GM12875 (cell line): ENCODE results near the gene FAAP100.

Source experiments
- H3K4me3 ChIP-seq: one replicate; pipeline ENCODE4 v1.5.1; 2011; ENCODE audit warnings: low read depth, low read length, control low read depth
- TF ChIP-seq, protein P1 (sequence below): IDR thresholded peaks from 2 replicates; pipeline ENCODE4 v1.5.1; 2011; ENCODE audit warnings: low read depth, mild to moderate bottlenecking, control low read depth, inconsistent platforms, low read length, moderate library complexity, borderline replicate concordance; ENCODE audit not compliant: insufficient read depth

Gene FAAP100

DNA sequence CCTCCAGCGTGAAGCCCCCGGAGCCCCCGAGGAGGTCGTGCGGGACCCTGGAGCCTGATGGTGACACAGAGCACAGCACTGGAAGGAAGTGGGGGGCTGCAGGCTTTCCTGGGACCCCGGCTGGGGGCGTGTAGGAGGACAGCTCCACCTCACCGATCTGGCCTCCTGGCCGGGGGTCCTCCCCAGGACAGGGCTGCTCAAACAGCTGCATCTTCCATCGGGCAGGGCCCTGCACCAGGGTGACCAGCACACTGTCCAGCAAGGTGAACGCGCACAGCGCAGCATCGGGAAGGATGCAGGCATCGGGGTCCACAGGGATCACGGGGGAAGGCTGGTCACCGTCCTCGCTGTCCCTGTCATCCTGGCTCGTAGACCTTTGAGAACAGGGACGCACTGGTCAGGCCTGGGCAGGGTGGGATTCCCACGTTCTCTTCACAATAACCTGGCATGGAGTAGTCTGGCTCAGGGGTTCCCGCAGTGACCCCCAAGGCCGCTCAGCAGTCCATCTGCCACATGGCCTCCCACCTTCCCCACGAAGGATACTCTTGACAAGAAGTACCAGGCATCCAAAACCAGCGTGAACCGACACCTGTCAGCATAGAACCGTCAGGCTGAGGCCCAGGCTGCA, 1.2 kb downstream of the FAAP100 start:
- peak overlapping the region; percentile 91 for H3K4me3 ChIP-seq
- TF ChIP-seq, protein P1, sequence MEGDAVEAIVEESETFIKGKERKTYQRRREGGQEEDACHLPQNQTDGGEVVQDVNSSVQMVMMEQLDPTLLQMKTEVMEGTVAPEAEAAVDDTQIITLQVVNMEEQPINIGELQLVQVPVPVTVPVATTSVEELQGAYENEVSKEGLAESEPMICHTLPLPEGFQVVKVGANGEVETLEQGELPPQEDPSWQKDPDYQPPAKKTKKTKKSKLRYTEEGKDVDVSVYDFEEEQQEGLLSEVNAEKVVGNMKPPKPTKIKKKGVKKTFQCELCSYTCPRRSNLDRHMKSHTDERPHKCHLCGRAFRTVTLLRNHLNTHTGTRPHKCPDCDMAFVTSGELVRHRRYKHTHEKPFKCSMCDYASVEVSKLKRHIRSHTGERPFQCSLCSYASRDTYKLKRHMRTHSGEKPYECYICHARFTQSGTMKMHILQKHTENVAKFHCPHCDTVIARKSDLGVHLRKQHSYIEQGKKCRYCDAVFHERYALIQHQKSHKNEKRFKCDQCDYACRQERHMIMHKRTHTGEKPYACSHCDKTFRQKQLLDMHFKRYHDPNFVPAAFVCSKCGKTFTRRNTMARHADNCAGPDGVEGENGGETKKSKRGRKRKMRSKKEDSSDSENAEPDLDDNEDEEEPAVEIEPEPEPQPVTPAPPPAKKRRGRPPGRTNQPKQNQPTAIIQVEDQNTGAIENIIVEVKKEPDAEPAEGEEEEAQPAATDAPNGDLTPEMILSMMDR = no peak

DNA sequence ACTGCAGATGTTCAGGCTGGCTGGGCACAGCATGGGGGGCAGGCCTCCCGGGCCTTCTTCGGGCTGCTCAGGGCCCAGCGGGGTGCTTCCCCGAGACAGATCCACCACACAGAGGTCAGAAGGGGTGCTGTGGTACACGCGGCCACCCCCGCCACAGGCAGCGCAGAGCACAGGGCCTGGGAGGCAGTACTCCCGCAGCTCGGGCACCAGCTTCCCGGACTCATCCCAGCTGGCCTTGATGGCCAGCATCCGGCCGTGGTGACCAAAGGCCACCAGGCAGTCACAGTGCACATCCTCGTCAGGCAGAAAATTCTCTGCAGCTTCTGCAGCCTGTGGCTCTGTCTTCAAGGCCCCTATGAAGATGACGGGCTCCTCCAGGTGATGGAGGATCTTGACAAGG, 1.9 kb downstream of the FAAP100 start:
- no peak overlapping the region for H3K4me3 ChIP-seq
- TF ChIP-seq, protein P1 = no peak

DNA sequence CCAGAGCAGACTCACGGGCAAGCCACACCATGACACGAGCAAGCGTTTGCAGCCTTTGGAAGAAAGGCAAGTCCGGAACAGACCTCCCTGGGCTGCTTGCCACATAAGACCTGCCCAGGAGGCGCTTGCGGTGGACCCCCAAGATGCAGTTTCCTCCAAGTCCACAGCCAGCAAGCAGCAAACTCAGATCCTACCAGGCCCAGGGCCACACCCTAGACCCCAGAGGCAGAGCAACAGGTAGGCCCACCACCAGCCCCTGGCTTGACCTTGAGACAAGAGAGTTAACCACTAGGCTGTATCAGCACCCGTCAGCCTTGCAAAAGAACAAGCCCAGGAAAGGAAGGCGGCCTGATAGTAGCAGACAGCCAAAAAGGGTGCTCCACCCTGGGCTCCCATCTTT, 2.3 kb downstream of the FAAP100 start:
- no peak overlapping the region for H3K4me3 ChIP-seq
- TF ChIP-seq, protein P1 = no peak

DNA sequence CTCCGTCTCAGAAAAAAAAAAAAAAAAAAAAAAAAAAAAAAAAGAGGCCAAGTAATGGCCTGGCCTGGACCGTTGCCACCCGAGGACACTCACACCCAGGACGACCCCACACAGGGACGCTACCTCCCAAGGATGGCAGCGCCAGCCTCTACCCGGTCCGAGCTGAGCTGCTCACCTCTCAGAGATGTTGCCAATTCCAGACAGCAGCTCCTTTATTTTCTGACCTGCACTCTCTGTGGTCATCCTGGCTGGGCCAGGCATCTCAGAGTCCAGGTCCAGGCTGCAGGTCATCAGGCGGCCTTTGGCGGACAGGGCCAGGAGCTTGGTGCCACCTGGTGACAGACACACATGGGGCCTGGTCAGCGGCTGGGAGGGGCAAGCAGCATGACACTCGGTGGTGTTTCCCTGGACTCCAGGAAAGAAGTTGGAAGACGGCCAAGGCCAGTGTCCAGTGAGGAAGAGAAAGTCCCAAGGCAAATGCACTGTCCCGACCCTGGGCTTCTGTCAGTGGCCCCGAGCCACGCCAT, 3.1 kb downstream of the FAAP100 start:
- TF ChIP-seq, protein P1 = no peak
- H3K4me3 ChIP-seq = no peak overlapping the region

DNA sequence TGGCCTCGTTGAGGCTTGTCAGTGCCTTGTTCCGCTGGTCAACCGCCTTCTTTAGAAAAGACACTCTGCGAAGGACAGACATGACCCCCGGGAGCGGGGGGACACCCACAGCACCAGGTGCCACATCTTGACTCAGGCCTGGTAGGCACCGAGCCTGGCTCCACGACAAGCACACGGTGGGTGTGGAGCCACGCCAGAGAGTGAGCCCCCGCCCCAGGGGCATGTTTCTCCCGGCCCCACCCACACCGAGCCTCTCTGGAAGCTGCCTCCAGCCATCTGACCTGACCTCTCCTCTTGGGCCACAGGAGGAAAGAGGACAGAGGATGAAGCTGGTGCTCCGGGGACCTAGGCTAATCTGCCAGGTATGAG, 4.6 kb downstream of the FAAP100 start:
- H3K4me3 ChIP-seq = no peak overlapping the region
- TF ChIP-seq, protein P1 = no peak

DNA sequence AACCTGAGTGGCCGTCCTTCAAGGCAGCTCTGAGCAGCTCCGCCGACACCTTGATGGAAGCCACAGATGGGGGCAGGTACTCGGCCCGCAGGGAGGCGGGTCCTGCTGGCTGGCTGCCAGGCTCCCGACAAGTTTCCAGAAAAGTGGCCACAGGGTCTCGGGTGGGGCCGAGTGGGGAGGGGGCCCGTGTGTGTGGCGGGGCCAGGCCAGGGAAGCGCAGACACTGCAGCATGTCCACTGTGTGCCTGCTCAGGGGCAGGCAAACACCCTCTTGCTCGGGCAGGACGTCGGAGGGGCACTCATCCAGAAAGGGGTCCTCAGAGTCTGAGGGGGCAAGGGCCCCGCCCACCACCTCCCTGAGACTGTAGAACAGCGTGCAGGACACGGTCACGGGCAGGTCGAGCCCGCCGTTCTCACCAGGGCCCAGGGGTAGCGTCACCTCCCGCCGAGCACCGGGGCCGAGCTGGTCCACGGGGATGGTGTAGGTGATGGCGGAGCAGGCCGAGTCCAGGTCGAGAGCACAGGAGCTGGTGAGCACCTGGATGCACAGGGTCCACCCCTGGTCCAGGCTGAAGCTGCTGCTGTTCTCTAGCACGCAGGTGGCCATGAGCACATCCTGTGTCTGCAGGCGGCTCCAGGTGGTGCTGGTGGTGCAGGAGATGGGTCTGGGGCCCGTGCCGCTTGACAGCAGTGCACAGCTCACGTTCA, 5.1 kb downstream of the FAAP100 start:
- TF ChIP-seq, protein P1 = no peak

More for the DNA sequence above, 5.1 kb downstream of the FAAP100 start:
- no peak overlapping the region for H3K4me3 ChIP-seq
